Left renal pelvis (tissue), 4 donors: ENCODE measurements around the gene DNAJC3. TPM values are rescaled to one million over a fixed set of nuclear protein-coding genes. Genes with fewer than 3 reads are reported as not detected.
"Not testable (repeated sequence)": the region's sequence is repeated elsewhere in the genome, so short reads cannot be mapped to it uniquely, and the experiment has no call there.

Experiments
- DNase-seq, 4 donors: peaks; one replicate each; pipeline ENCODE4 v3.0.0-alpha.2; 2013; ENCODE audit warnings: low read depth in 4 of 4, low spot score in 3 of 4
- polyA plus RNA-seq, 4 donors: library from polyadenylated mRNA; unstranded; fragments of 120-200 nt; gene quantifications; one replicate each; pipeline ENCODE4 v1.2.1, GENCODE V29; 2013; ENCODE audit not compliant: insufficient read length in 4 of 4

DNAJC3 gene
- polyA plus RNA-seq, 4 donors: 37.7 to 46.8 (median 40.6) TPM

DNA sequence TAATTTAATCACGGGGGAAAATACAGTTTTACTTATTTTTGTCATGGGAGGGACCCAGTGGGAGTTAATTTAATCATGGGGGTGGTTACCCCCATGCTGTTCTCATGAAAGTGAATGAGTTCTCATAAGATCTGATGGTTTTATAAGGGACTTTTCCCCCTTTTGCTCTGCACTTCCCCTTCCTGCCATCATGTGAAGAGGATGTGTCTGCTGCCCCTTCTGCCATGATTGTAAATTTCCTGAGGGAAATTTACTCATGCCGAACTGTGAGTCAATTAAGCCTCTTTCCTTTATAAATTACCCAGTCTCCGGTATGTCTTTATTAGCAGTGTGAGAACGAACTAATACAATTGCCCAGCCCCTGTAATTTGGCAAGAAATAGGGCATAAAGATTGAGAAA lies 35.9 kb downstream of the DNAJC3 start:
- not testable (repeated sequence) for DNase-seq

DNA sequence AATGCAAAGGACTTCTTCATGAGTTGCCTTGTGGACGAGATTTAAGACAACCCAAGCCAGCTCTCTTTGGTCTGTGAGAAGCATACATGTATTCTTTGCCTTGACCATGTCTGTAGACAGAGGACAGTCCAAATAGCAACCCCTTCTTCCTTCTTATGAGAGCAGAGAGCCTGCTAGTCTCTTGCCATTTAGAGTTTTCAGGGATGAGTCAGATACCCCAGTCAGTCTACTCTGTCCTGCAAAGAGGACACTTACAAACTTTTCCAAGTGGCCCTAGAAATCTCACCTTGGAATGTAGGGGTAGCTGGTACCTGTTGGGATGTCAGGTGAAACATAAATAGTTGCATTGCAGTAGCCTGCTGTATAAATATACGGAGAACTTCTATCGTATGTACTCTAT lies 36.7 kb downstream of the DNAJC3 start:
- no peak for DNase-seq

DNA sequence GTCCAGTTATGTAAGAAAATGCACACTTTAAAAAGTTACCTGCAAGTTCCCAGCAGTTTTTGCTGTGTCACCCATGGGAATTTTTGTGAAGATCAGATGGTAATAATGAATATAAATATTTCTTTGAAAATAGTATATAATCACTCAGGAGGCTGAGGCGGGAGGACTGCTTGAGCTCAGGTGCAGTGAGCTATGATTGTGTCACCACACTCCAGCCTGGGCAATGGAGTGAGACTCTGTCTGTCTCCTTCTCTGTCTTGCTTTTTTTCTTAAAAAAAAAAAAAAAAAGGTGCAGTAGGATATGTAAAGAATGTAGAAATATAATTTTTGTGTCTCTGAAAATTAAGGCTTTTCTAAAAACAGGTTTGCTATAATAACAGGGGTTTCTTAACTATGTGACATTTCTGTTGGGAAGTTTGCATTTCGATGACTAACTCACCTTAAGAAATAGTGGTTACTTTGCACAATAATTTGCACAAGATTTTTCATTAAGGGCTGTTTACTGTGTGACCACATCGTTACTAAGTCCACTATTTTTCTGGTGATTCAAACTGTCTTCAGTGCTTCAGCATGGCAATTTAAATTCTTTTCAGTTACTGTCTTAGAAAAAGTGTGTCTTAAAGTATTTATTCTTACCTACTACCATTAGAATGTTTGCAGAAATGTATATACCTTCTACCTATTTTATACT lies 37.3 kb downstream of the DNAJC3 start:
- no peak for DNase-seq

DNA sequence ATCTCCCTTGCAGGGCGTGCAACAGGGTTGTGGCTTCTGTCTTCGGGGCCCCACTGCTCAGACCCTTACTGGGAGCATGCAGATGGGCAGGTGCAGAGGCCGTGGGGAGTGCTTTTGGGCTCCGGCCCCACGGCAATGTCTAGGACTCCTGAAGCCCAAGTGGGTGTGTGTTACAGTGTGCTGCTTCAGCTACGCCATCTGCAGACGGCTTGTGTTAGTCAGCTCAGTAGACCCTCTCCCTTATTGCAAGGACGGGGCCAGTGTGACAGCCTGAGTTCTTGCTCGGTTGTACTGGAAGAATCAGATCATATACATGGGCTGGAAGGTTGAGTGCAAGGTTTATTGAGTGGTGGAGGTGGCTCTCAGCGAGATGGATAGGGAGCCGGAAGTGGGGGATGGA lies 39.3 kb downstream of the DNAJC3 start:
- no peak for DNase-seq

DNA sequence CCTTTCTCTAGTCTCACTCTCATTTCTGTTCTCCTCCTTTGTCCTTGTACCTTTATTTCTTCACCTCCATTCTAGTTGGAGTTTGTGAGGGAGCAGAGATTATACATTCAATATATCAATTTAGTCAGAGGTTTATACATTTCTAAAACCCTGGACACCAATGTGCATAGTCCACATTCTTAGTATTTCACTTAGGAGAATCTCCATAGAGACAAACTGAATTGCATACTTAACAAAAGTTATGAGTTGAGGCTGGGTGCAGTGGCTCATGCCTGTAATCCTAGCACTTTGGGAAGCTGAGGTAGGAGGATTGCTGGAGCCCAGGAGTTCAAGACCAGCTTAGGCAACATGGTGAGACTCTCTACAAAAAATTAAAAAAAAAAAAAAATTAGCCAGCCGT lies 45.3 kb downstream of the DNAJC3 start:
- DNase-seq: no peak

DNA sequence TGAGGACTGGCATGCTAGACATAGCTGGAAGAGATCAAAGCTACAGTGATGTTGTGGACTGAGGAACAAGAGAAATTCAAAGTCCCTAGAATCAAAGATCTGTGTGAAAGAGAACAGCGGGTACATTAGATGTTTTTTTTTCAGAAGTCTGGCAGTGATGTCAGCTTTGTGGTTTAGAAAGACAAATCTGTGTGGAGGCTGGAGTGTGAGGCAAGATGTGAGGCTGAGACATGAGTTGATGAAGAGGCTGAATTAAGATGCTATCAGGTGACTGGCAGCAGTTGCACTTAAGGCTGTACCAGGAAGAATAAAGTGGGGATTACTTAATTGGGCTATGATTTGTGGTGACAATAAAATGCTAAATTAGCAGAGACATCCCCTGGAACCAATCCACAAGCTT lies 46.5 kb downstream of the DNAJC3 start:
- DNase-seq: no peak

DNA sequence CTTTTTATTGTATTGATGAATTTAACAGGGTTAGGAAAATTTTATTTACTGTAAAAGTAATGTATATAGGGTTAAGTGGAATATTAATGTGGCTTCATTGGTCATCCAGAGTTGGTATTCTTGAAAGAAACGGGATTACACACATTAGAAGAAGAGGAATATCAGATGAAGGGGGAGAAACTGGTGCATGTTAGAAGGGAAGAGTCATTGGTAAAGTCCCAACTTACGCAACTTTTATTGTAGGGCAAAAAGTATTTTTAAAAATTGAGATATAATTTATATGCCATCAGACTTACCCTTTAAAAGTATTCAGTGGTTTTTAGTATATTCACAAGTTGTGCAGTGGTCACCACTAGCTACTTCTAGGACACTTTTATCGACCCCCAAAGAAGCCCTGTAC lies 47.3 kb downstream of the DNAJC3 start:
- DNase-seq: no peak

DNA sequence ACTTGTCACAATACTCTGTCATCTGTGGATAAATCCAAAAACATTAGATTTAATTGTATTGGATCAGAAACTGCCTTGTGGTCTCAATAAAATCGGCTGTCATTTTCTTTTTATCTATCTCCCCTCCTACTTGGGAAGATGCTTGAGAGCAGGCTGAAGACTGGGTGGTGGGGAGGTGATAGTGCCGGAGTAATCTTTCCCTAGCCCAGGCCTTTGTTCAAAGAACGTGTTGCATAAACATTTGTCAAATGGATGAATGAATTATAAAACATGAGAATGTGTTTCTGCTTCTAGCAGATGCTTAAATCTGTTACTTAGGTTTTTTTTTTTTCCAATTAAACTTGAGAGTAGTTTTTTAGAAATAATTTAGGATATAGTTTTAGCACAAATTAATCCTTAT lies 49.9 kb downstream of the DNAJC3 start:
- DNase-seq: no peak

DNA sequence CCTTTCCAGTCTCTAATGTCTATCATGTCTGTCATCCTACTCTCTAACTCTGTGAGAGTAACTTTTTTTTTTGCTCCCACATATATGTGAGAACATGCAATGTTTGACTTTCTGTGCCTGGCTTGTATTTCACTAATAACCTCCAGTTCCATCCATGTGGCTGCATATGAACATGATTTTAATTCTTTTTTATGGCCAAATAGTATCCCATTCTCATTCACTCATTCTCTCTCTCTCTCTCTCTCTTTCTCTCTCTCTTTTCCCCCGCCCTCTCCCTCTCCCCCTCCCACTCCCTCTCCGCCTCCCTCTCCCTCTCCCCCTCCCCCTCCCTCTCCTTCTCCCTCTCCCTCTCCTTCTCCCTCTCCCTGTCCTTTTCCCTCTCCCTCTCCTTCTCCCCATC lies 52.0 kb downstream of the DNAJC3 start:
- no peak for DNase-seq

DNA sequence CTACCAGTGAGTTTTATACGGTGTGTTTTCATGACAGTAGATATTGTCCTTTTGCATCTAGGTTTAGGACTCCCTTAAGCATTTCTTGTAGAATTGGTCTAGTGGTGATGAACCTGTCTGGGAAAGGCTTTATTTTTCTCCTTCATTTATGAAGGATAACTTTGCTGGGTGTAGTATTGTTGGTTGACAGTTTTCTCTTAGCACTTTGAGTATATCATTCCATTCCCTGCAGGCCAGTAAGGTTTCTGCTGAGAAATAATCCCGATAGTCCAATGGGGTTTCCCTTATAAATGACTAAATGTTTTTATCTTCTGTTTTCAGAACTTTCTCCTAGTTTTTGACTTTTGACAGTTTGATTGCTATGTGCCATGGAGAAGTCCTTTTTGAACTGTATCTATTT lies 57.2 kb downstream of the DNAJC3 start:
- DNase-seq: no peak

DNA sequence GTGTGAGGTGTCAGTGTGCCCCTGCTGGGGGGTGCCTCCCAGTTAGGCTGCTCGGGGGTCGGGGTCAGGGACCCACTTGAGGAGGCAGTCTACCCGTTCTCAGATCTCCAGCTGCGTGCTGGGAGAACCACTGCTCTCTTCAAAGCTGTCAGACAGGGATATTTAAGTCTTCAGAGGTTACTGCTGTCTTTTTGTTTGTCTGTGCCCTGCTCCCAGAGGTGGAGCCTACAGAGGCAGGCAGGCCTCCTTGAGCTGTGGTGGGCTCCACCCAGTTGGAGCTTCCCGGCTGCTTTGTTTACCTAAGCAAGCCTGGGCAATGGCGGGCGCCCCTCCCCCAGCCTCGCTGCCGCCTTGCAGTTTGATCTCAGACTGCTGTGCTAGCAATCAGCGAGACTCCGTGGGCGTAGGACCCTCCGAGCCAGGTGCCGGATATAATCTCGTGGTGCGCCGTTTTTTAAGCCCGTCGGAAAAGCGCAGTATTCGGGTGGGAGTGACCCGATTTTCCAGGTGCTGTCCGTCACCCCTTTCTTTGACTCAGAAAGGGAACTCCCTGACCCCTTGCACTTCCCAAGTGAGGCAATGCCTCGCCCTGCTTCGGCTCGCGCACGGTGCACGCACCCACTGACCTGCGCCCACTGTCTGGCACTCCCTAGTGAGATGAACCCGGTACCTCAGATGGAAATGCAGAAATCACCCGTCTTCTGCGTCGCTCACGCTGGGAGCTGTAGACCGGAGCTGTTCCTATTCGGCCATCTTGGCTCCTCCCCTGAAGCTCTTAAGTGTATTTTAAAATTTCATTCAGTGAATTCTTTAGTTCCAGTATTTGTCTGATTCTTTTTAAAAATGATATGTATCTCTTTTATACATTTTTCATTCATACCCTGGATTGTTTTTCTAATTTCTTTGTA lies 63.4 kb downstream of the DNAJC3 start:
- DNase-seq: not testable (repeated sequence)

DNA sequence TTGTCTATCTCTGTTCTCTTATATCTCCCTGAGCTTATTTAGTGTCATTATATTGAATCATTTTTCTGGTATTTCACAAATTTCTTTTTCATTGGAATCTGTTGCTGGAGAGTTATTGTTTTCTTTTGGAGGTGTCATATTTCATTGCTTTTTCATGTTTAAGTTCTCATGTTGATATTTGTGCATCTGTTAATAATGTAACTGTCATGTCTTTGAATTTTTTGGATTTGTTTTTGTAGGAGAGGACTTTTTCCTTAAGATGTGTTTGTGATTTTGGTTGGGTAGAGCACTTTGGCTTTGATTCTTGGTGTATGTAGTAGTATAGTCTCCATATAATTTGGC lies 64.0 kb downstream of the DNAJC3 start:
- DNase-seq: no peak

DNA sequence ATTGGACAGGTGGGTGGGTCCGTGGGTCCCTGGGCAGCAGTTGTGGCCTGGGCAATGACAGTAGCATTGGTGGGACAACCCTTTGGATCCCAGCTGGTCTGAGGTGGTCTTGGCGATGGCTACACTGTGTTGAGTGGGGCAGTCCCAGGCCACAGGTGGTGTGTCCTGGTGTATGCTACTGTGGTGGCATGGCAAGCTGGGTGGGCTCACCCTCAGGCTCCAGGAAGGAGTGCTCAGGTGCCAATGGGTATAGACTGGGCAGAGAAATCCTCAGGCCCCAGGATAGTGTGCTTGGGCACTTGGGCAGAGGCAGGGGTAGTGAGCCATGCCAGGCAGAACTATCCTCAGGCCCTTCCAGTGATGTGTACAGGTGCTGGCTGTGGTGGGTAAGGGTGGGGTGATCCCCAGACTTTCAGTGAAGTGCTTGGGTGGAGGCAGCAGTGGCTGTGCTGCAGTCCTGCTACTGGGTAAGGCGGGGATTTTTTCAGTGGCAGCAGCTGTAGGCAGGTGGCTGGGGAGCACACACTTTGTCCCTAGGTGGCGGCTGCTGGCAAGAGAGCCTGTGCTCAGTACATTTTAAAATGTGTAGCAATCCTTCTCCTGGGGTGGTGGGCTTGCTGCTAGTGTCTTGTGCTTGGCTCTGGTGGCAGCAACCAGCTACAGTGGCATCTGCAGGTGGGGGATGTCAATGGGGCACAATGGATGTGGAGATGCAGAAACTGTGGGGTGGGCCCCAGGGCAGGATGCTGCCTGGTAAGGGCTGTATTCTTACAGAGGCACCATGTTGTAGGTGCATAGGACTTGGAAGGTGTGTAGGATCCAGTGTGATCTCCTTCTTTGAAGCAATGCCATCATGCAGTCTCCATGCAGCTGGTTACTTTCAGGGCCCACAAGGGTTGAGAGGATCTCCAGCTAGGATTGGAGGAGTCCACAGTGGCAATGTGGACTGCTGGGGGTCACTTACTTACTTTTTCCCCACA lies 64.9 kb downstream of the DNAJC3 start:
- no peak for DNase-seq

DNA sequence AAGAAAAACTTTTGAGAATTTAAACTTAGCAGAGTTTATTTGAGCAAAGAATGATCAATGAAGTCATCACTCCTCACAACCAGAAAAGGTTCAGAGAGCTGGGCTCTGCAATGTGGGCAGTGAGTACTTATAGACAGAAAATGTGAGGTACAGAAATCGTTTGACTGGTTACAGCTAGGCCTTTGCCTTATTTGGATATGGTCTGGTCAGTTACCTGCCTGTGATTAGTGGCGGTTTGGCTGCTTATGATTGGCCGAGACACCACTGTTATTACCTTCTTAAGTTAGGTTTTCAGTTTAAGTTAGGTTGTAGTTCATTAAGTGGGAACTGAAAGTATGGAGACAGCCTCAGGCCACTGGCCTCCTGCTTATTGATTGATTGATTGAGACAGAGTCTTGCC lies 66.3 kb downstream of the DNAJC3 start:
- no peak for DNase-seq

DNA sequence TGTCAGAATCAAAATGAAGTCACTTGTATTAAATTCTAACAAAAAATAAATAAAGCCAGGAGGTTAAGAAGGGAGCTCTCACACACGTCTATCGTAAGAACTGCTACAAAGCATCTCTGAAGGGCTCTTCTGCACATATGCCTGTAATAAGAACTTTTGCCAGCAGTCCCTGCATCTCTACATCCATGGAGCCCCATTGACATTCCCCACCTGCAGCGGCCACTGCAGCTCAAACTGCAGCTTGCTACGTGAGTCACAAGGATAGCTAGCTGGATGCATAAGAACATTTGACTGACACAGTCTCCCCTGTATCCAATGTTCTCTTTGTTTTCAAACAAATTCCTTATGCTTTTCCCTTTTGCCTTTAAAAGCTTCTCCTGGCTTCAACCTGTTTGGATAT lies 68.3 kb downstream of the DNAJC3 start:
- no peak for DNase-seq

DNA sequence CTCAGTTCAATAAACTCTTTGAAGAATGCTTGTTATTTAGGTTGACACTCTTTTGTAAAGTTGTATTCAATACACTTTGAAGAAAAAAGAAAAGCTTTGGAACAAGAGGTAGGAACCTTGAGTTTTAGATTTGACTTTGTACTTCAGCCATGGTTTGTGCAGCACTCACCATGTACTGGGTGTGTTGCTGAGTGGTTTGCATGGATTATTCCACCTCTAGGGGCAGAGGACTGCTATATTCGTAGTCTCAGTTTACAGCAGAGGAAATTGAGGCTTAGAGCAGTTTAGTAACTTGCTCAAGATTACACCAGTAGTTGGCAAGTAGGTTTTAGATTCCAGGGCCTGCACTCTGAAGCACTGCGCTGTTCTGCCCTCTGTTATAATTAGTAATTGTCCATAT lies 68.8 kb downstream of the DNAJC3 start:
- DNase-seq: no peak

DNA sequence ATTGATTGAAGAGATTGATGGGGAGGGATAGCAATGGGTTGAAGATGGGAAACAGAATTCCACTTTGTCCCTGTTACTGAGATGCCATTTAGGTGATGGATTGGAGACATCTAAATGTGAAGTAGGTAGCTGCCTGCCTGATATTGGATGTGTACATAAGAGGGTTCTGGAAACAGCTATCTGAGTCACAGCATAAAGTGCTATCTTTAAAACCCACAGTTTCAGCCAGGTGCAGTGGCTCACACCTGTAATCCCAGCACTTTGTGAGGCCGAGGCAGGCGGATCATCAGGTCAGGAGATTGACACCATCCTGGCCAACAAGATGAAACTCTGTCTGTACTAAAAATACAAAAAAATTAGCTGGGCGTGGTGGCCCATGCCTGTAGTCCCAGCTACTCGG lies 72.6 kb downstream of the DNAJC3 start:
- DNase-seq: no peak

DNA sequence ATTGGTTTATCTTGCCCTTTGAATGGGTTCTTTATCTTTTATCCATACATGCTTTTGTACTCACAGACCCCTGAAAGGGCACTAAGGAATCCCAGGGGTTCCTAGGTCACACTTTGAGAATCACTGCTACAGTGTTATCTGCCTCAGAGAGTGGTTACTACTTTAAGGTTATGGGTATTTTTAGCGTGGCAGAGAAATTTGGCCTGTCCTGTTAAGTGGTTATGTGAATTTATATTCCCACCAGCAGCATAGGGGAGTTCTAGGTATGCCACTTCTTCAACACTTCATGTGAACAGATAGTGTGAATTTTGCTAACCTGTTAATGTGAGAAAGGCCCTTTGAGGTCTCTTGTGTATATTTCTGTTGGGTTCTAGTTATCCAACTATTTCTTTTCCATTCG lies 75.7 kb downstream of the DNAJC3 start:
- DNase-seq: no peak

DNA sequence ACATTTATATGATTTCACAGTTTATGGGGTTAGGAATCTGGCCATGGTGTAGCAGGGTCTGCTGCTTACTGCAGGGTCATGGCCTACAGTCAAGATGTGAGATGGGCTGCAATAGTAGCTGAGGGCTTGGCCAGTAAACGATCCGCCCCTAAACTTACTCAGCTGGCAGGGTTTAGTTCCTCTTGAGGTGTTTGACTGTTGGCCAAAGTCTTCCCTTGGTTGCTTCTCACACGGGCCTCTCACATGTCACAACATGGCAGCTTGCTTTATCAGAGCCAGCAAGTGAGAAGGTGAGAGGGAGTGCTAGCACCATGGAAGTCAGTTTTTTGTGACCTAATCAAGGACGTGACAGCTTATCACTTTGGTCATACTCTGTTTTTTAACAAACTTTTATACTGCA lies 77.1 kb downstream of the DNAJC3 start:
- no peak for DNase-seq

DNA sequence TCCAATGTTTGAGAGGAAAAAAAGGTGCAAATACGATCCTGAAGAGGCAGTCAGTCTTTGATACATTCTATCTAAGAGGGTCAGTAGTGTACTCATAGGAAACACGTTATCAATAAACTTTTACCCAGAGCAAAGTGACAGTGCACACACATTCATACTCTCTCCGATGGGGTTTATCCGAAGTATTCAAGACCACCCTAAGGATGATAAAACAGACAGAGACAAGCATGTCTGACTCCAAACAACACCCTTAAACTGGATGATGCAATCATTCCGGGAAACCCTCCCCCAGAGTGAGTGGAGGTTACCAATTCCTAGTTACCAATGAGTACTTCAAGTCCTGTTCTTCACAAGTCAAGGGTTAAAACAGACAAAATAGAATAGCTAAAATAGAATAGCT lies 79.1 kb downstream of the DNAJC3 start:
- DNase-seq: no peak

DNA sequence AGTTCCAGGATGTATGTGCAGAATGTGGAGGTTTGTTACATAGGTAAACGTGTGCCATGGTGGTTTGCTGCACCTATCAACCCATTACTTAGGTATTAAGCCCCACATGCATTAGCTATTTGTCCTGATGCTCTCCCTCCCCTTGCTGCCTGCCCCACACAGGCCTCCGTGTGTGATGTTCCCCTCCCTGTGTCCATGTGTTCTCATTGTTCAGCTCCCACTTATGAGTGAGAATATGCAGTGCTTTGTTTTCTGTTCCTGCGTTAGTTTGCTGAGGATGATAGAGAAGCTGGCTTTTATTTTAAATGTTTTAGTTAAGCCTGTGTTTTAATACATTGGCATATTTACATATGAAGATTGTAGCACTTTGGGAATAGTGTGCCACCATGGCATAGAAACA lies 85.7 kb downstream of the DNAJC3 start:
- not testable (repeated sequence) for DNase-seq
